DMS153 treated with DMSO at 0.1 percent for 48 hours (cell line): Measurements from ENCODE around the gene IP6K1.
"Not testable (repeated sequence)": the region's sequence is repeated elsewhere in the genome, so short reads cannot be mapped to it uniquely, and the experiment has no call there.

Experiments used
- DNase-seq: peaks from one replicate; lab custom pipeline; 2025; ENCODE audit not compliant: unreplicated experiment; lab: John Stamatoyannopoulos, UW

Gene IP6K1

GRCh38 chr3:49794431-49794830, 8.1 kb upstream of the IP6K1 start:
- no peak for DNase-seq

DNA sequence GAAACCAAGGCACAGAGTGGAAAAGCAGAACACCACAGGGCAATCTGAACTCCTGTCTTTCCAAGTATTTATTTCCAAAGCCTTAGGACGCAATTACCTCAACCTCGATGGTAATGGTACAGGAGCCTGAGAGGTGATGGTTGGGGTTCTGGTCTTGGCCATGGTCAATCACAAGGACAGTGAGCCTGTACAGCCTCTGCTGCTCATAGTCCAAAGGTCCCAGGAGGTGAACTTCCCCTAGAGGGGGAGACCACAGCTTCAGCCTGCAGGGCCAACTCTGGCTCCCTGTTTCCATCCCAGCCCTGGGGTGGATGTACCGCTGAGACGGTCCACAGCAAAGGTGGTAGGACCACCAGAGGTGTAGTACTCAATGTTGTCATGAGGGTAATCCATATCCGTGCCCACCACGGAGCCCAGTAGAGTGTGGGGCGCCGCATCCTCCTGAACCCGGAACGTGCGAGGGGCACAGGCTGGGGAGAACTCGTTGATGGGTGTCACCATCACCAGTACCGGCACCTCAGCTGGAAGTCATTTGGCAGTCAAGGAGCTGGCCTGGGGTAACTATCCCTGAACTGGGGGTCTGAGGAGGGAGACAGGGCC, 7.2 kb upstream of the IP6K1 start:
- no peak for DNase-seq

GRCh38 chr3:49792371-49793150, 6.2 kb upstream of the IP6K1 start:
- DNase-seq: no peak

DNA sequence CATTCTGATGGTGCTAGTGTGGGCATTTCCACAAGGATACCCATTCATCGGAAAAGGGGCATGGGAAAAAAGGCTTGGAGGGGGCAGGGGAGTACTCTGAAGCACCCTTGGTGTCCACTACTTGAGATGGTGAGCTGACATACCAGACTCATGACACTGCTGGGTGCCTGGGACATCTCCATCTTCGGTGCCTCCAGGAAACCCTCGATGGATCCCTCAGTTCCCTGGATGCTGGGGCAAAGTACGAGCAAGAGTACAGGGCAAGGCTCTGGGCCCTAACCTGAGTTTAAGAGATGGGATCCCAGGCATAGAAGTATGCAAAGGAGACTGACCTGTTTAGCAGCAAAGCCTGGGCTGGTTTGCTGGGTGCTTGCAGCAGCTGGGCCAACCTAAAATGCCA, 5.2 kb upstream of the IP6K1 start:
- DNase-seq: no peak

GRCh38 chr3:49790626-49791411, 4.5 kb upstream of the IP6K1 start:
- no peak for DNase-seq

- DNase-seq: no peak
Measured at GRCh38 chr3:49788056-49788455, 1.7 kb upstream of the IP6K1 start.

GRCh38 chr3:49787536-49787935, 1.2 kb upstream of the IP6K1 start:
- no peak for DNase-seq

DNA sequence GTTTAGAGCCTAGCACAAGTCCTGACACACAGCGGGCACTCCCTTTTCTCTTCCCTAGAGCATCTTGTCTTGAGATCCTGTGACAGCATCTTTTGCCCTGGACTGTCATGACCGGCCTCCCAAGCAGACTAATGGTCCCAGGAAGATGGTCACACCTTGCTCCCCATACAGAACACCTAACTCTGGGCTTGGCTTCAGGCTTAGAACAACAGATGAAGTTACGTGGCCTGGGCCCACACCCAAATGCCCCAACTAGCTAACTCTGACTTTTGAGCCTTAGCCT, 781 bp upstream of the IP6K1 start:
- DNase-seq: no peak

DNA sequence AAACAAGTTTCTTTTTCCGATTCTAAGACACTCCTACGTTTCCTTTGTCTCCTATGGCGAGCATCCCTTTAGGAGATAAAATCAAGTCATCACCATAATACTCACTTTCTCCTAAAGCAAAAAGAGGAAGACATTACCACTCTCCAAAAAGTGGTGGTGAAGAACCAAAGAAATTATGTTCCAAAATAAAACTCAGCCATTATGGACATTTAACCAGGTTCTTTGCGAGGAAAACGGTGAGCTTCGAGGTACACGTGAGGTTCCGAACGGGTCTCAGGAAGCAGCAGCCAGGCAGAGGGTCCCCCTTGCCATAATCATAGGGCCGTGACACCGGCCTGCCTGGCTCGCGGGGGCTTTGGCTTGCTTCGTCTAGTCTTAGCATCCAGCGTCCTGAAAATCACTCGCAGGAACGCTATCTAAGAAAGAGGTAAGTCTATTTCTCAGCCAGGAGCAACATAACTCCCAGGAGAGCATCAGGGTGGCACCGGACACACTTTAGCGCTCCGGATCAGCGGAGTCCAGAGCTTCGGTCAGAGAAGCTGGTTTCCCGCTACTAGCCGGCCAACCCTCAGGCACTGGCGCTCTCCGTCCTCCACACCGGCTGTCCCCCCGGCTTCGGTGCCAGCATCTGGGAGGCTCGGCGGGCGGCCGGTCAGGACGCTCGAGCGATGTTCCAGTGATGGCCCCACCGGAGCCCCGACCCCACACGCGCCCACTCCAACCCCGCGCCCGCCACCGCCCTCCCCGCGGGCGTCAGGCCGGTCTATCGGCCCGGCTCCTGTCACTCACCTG, 581 bp downstream of the IP6K1 start:
- no peak for DNase-seq

DNA sequence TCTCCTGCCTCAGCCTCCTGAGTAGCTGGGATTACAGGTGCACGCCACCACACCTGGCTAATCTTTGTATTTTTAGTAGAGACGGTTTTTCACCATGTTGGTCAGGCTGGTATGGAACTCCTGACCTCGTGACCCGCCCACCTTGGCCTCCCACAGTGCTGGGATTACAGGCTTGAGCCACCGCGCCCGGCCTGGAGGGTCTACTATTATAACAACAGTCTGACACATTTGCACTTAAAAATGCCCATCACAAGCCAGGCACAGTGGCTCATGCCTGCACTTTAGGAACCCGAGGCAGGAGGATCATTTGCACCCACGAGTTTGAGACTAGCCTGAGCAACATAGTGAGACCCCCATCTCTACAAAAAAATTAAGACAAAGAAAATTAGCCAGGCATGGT, 4.1 kb downstream of the IP6K1 start:
- DNase-seq: not testable (repeated sequence)

DNA sequence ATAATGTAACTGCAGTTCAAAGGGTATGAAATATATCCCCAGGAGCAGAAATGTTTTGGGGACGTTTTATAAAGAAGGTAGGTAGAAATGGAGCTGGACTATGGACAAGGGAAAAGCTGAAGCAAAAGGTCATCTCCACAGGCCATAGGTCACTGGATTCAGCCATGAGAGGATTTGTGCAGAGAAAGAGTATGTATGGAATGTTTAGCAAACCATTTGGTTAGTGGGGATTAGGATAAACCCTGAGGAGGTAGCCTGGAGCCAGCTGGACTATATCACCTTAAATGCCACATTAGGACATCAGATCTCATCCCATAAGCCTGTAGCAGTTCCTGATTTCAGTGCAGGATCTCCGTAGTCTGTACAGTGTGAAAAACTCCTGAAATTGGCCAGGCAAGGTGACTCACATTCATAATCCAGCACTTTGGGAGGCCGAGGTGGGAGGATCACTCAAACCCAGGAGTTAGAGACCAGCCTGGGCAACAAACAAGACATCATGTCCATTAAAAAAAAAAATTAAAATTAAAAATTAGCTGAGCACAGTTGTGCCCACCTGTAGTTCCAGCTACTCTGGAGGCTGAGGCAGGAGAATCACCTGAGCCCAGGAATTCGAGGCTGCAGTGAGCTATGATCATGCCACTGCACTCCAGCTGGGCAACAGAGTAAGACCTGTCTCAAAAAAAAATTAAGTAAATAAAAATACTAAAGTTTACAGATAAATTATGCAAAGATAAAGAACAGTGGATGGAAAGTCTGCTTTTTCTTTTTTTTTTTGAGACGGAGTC, 4.7 kb downstream of the IP6K1 start:
- DNase-seq: no peak

- not testable (repeated sequence) for DNase-seq
Measured at GRCh38 chr3:49780975-49781365, 5.4 kb downstream of the IP6K1 start.

DNA sequence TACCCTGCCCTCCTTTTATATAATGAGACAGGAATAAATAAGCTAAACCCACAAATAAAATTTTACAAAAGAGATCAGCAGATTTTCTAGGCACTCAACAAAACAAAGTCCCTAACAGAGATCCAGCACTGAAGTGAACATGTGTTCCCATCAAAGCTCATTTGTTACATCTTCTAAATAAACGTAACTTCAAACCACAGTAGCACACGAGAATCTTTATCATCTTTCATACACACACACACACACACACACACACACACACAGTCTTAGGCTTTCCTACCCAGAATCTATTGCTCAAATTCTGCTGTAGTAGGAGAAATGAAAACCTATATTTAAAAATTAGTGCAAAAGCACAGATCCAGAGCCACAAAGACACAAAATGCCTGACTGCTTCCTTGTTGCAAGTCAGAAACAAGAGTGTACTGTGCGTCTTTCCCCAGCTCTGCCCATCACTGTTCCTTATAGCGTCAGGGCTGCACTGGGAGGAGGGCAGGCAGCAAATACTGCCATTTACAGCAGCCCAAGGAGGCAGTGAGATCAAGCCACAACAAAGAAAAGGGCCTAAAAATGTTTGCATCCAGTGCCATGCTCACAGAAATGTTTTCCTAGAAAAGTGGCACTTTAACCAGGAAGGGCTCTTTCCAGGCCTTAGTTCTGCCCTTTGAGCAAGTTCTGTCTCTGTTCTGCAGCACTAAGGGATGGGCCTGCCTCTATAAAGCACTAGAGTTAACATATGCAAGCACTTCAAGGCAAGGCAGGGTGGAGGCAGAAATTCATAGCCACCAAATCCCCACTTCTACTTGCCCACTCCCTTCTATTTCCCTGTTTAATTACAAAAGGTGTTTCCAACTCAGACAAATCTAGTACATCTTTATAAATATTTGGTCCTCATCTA, 6.0 kb downstream of the IP6K1 start:
- no peak for DNase-seq

DNA sequence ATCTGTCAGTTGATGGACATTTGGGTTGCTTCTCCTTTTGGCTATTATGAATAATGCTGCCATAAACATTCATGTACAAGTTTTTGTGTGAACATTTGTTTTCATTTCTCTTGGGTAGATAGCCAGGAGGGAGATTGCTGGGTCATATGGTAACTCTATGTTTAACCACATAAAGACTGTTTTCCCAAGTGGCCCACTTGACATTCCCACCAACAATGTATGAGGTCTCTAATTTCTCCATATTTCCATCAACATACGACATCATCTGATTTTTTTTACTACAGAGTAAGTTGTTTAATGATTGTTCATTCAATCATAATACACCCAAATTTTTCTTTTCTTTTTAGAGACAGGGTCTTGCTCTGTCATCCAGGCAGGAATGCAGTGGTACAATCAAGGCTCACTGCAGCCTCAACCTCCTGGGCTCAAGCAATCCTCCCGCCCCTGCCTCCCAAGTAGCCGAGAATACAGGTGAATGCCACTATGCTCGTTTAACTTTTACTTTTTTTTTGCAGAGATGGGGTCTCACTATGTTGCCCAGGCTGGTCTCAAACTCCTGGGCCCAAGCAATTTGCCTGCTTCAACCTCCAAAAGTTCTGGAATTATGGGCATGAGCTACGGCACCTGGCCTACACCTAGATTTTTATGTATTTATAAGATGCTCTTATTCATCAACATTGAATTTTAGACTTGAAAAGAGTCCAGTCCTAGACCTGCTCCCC, 6.8 kb downstream of the IP6K1 start:
- no peak for DNase-seq

DNA sequence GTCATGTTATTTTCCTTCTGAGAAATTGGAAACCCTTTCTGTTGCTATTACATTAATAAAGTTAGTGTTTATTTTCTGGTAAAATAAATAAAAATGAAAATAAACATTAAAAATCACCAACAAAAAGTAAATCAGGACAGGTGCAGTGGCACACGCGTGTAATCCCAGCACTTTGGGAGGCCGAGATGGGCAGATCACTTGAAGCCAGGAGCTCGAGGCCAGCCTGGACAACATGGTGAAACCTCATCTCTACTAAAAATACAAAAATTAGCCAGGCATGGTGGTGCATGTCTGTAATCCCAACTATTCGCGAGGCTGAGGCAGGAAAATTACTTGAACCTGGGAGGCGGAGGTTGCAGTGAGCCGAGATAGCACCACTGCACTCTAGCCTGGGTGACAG, 10.2 kb downstream of the IP6K1 start:
- DNase-seq: not testable (repeated sequence)

GRCh38 chr3:49775538-49775937, 10.8 kb downstream of the IP6K1 start:
- no peak for DNase-seq

- DNase-seq: no peak
Measured at GRCh38 chr3:49772703-49773102, 13.6 kb downstream of the IP6K1 start.

GRCh38 chr3:49771340-49771938, 14.9 kb downstream of the IP6K1 start:
- no peak for DNase-seq

GRCh38 chr3:49769926-49770325, 16.4 kb downstream of the IP6K1 start:
- DNase-seq: no peak
